Measurements from ENCODE around the gene STARD8.
"Not testable (repeated sequence)": the region's sequence is repeated elsewhere in the genome, so short reads cannot be mapped to it uniquely, and the experiment has no call there.

Gene STARD8

DNA sequence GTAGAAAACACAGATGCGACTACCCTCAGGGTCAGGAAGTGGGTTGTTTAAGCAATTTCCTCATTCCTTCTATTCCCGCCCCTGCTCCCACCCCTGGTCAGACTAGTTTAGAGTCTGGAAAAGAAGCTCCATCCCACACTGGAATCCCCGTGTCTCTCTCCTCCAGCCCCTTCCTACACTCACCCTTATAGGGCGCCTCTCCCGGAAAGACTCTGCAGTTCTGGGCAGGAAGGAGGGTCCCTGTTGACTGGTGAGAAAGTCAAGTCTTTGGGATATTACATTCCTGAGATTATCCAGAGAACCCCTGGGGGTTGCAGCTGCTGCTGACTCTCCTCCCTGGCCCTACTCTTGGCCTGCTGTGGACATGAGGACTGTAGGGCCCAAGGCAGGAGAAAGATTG lies 11.9 kb downstream of the STARD8 start:
- DNase-seq, result no peak

DNA sequence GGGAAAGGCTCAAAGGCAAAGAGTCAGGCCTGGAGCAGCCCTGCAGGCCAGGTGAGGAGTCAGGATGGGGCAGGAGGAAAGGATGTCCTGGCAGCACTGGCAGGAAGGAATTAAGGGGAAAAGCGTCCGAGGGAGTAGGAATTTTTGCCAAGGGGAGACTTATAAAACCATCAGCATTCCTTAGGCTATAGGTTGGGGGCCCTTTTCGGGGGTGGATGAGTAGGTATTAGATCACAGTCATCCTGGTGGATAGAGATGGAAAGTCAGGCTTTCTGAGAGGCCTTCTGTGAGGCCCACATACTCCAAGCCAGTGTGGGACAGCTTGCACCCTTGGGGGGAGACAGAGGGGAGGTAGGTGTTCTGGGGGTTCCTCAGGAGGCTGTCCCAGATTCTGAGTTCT lies 12.3 kb downstream of the STARD8 start:
- DNase-seq, result no peak

DNA sequence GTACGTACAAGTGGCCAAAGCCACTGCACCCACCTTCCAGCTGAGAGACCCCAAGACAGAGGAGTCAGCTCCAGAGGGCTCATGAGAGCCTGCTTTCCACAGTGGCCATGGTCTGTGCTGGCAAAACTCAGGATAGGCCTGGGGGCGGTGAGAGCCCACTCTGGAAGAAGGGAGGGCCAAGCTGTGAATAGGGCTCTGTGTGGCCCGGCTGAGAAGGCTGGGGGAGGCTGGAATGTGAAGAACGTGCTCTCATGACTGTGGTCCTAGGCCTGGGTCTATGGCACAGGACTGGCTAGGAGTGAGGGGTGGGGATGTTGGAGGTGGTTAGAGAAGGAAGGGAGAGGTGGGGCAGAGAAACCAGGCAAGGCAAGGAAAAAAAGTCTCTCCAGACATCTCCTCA lies 13.3 kb downstream of the STARD8 start:
- no peak for DNase-seq

DNA sequence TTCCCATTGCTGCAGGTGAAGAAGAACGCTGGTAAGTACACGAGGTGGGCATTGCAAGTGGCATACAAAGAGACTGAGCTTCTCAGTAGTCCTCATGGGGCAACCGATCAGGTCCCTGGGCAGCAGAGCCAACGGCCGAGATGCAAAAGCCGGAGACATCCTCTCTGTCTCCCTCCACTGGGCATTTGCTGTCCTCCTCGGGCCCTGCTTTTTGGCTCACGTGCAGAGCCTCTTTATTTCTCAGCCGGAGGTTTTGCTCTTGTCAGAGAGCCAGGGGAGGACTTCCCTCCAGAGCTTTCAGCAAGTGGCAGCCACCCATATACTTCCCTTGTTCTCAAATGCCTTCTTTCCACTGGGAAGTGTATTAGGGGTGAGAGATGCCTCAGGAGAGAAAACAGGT lies 18.0 kb downstream of the STARD8 start:
- peak in 1 of 56 donors; percentile 1 for DNase-seq

GRCh38 chrX:68666580-68666979 lies 19.1 kb downstream of the STARD8 start:
- peak in 3 of 56 donors; percentile 1 to 10 (median 2) for DNase-seq

DNA sequence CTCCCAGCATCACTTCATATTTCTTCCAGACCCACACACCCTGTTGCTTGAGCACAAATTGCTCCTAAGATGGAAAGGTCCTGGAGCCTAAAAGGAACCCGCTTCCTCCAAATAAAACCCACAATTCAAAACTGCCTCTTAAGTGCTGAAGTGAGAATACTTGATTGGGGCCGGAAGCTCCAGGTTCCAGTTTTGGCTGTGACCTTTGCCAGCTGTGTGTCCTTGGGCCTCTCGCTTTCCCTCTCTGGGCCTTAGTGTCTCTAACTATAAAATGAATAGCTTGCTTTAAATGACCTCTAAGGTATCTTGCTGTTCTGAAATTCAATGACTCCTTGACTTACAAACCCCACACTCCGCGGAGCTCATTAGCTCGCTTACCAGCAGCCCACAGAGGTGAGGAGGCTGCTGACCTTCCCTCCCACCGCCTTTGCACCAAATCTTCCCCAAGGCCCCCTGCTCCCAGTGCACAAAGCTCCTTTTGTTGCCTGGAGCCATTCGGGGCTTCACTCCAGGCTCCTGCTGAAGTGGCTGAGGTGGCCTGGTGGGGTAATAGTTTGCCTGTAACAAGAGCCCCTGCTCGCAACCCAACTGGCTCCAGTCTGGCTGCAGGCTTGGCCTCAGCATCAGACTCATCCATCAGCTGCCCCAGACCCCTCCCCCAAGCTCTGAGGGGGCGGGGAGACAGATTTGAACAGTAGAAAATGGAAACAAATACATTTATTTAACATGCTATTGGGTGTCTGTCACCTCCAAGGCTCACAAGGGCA lies 21.8 kb downstream of the STARD8 start:
- DNase-seq, result no peak

DNA sequence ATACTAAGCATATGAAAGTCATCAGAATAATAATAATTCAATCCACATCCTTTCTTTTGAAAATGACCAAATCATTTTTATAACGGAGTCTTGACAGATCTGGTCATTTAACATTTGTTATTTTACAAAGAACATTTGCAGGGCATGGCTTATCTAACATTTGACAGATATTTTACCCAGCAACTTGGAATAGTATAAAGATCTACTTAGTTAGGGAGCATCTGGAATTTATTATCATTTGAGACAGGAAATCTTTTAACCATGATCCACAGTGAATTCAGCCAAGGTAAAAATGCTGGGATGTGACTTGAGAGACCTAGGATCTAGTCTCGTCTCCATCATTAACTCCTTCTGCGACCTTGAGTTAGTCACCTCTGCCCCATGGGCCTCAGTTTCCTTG lies 22.4 kb downstream of the STARD8 start:
- no peak for DNase-seq

DNA sequence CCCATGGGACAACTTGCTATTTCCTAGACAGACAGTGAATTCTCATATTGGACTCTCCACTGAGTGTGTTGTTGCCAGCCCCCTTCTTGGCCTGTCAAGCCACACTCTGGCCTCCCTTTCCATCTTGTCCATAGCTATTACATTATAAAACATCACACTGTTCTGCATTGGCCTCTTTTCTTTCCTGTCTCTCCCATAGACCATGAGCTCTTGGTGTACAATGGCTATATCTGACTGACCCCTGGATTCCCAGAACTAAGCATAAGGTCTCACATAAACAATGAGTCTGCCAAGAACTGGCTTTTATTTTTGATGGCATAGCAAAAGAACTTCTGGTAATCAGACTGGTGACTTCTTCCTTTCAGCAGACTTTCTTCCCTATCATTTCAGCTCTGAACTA lies 23.8 kb downstream of the STARD8 start:
- DNase-seq, result no peak

DNA sequence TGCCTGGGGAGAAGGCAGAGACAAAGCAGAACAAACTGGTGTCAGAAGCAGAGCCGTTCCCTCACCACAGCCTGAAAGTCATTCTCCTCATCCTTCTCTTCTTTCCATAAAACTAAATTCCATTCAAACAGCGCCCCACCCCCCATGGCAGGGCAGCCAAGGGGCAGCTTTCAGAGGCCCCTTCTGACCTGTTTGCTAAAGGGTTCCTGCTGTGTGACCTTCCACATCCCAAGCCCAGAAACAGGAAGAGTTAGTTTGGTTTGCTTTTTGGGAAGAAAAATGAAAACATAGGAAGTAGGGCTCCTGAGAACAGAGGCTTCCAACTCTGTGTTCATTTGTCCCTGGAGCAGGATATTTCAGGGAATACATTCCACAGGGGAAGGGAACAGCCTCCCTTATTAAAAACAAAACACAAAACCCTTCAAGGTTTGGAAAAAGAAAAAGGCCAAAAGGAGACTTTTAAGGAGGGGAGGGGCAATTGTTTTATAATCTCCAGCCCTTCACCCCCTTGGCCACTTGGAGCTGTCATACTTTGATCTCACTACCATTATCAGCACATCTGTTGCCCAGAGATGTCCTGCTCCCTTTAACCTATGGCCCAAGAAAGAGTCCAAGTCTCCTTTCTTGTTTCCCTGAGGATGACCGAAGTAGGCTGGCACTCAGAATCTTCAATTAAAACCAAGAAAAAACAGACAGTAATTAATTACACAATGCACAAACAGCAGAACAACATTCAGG lies 25.3 kb downstream of the STARD8 start:
- no peak for DNase-seq

DNA sequence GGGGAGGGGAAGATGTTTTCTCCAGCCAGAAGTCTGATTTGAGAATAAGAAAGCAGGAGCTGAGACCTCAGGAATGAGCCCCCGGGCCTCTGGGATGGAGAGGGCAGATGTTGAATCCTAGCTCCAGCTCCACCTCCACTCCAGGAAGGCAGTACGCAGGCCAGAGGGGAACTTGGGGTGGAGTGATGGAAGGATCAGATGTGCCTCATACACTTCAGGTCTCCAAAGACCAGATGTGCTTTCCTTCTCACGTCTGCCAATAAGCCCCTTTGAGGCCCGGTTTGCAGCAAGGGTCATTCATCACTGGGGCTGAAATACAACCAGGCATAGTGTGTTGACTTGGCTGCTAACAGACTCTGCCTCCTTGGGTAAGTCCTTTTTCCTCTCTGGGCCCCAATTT lies 28.1 kb downstream of the STARD8 start:
- DNase-seq, result no peak

GRCh38 chrX:68676335-68676734 lies 28.9 kb downstream of the STARD8 start:
- no peak for DNase-seq

- no peak for DNase-seq
Measured at GRCh38 chrX:68677998-68678397, 30.5 kb downstream of the STARD8 start.

GRCh38 chrX:68681443-68681941 lies 34.0 kb downstream of the STARD8 start:
- no peak for DNase-seq

- no peak for DNase-seq
Measured at GRCh38 chrX:68682790-68683189, 35.3 kb downstream of the STARD8 start.

GRCh38 chrX:68683580-68683979 lies 36.1 kb downstream of the STARD8 start:
- DNase-seq, result no peak

DNA sequence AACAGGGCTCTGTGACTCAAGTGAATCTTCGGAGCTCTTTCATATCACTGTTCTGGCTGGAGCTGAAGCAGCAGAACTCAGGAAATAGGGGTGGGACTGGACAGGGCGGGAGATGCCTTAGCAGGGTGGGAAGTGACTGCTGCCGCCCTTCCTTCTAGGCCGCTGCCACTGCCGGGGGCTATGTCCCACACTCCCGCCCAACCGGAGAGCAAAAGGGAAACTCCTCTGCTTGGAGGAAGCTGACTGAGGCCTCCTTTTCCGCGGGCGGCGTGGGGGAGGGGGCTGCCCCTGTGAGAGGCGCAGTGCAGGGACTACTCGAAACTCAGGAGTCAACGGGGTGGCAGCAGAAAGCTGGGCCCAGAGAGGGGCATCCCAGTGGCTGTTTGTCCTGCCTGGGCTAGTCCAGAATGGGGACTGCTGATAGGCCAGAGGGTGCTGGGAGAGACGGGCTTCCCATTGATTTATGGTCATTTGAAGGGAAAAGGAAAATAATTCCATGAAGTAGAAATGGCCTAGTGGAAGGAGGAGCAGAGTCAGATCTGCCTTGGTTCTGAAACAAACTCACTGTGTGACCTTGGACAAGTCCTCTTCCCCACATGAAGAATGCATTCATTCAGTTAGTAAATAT lies 36.9 kb downstream of the STARD8 start:
- DNase-seq, result peak in 10 of 56 donors; percentile 1 to 20 (median 2)

- DNase-seq, result no peak
Measured at GRCh38 chrX:68684919-68685304, 37.4 kb downstream of the STARD8 start.

DNA sequence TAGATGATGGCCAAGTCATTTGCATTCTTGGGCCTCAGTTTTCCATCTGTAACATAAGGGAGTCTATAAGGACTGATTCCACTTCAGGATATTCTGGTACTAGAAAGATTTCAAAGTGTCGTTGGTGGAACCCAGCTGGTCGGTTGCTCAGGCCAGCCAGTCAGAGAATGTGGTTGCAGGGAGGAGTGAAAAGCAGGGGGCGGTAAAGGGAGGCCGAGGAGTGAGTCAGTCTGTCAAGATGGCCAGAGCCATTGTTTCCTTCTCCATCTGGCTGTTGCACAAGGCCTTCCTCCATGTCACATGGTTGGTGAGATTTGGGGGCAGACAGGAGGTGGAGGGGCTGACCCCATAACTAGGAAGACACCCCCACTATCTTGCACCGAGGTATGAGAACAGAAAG lies 38.2 kb downstream of the STARD8 start:
- peak in 2 of 56 donors; percentile 14 to 16 for DNase-seq

DNA sequence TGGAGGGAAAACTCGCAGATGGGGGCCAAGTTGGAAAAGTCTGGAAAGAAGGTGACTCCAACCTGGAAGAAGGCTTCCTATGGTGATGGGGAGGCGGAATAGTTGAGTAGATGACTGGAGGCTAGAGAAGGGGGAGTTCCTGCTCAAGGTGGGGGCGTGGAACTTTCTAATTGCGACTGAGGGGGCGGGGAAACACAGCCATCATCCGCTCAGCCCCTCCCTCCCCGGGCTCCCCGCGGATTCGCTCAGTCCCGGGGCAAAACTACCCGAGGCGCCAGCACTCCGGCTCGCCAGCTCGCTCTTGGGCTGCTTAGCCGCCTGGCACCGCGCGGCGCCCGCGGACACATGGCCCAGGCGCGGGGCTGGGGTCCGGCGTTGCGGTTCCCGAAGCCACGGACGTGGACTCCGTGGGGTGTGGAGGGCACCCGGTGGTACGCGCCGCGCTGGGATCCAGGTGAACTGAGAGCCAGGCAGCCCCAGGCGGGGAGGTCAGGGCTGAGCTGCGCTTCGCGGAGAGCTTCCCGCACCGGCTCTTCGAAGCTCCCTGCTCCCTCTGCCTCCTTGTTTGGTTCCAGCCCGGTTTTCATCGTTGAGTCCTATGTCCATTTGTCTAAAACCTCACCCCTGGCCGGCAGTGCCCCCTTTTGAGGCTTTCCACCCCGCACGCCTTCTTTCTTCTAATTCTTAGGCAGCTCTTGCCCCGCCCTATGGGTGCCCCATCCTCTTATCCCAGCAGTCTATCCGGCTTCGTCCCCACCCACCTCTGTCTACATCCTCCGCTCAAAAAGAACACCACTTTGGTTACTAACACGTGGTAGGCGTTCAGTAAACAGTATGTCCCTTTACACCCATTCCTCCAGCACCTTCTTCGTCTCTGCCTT lies 38.9 kb downstream of the STARD8 start:
- DNase-seq, result peak in 2 of 56 donors; percentile 2 to 14

DNA sequence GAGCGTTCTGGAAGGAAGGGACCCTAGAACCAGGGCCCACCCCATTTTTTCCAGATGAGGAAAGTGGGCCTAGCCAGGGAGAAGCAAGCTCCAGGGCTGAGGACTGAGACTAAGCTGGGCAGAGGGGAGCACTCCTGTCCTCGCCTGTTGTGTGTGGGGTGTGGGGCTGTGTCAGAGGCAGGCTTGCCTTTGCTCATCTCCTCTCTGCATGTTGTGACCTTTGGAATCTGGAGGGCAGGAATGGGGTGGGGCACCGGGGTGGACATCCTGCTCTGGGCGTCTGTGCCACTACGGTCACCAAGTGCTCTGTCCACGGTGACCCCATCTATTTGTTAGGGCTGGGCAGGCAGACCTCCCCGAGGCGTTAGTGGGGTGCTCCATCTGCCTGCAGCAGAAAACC lies 41.5 kb downstream of the STARD8 start:
- not testable (repeated sequence) for DNase-seq

DNA sequence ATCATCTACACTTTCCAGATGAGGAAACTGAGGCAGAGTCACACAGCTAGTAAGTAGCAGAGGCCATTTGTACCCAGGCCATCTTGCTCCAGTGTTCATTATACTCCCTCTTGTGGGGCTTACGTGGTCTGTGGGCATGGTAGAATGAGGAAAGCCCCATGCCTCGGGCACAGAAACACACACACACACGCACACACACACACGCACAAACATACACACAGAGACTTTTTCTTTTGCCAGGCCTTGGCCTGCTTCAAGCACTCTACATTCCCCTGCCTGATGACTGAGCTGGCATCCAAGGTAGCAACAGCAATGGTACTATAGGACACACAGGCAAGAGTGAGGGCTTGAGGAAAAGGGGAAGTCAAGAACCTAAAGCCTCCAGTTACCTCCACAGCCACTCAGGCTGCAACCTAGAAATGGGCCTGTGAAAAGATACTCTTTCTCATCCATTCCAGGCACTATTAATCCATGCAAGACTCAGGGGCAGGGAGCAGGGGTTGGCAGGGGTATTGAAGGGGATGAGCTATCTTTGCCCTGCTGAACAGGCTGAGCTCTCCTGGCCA lies 43.6 kb downstream of the STARD8 start:
- no peak for DNase-seq

Data from amygdala (tissue), 56 donors.